Heart right ventricle (tissue), 16 donors: ENCODE measurements around the gene HIVEP3. TPM values are rescaled to one million over a fixed set of nuclear protein-coding genes. Genes with fewer than 3 reads are reported as not detected.

Source experiments
- ATAC-seq, 8 donors: fragments of 200-7000 bp; cut with Tn5 transposase; one replicate each; pipeline ENCODE4 v1.9.1; 2020; ENCODE audit warnings: mild to moderate bottlenecking in 8 of 8, moderate library complexity in 8 of 8, moderate number of reproducible peaks in 1 of 8
- DNase-seq, 2 donors: peaks; one replicate each; pipeline ENCODE4 v3.0.0-alpha.2; 2020
- H3K27ac ChIP-seq, 10 donors: fragments of 200-600 bp; sonication (generic) in 2 of 10; one replicate each; pipeline versions ENCODE4 v1.5.0 to v1.8.0; 2020 to 2022; ENCODE audit warnings: mild to moderate bottlenecking in 3 of 10
- H3K27me3 ChIP-seq, 7 donors: fragments of 200-600 bp; one replicate each; pipeline ENCODE4 v1.8.0; 2021 to 2022; ENCODE audit warnings: mild to moderate bottlenecking in 2 of 7
- H3K36me3 ChIP-seq, 9 donors: fragments of 200-600 bp; sonication (generic) in 1 of 9; one replicate each; pipeline versions ENCODE4 v1.5.0 to v1.8.0; 2020 to 2022; ENCODE audit warnings: mild to moderate bottlenecking in 2 of 9
- H3K4me1 ChIP-seq, 9 donors: fragments of 200-600 bp; sonication (generic) in 1 of 9; one replicate each; pipeline versions ENCODE4 v1.5.0 to v1.8.0; 2020 to 2022; ENCODE audit warnings: mild to moderate bottlenecking in 4 of 9
- H3K4me3 ChIP-seq, 10 donors: fragments of 200-600 bp; sonication (generic) in 2 of 10; one replicate each; pipeline versions ENCODE4 v1.5.0 to v1.8.0; 2020 to 2022; ENCODE audit warnings: mild to moderate bottlenecking in 7 of 10, moderate library complexity in 2 of 10
- H3K9me3 ChIP-seq, 11 donors: fragments of 200-600 bp in 10 of 11; sonication (generic) in 2 of 11; one replicate each; pipeline versions ENCODE4 v1.5.0 to v1.8.0; 2013 to 2022; ENCODE audit warnings: mild to moderate bottlenecking in 2 of 11, control low read depth in 1 of 11, moderate library complexity in 1 of 11
- CTCF ChIP-seq, 9 donors: fragments of 200-600 bp; sonication (generic) in 2 of 9; IDR thresholded peaks; one replicate each; pipeline versions ENCODE4 v1.5.0 to v1.8.0; 2021 to 2022; ENCODE audit warnings: antibody characterized with exemption in 9 of 9, mild to moderate bottlenecking in 5 of 9, moderate library complexity in 1 of 9
- WGBS, 2 donors: extraction: QIAGEN DNeasy Blood & Tissue Kit; methylation state at CpG; one replicate each; pipeline ENCODE4 v1.1.7; 2013; ENCODE audit warnings: inconsistent platforms in 1 of 2; 5-methylcytosine and 5-hydroxymethylcytosine counted together
- intact Hi-C, 10 donors: fragments of 100-400 bp; cut with DNase I; formaldehyde crosslinking; loops; one replicate each; pipeline versions ENCODE4 v1.11.1 to v1.14.2; 2022
- polyA plus RNA-seq, 2 donors: library from polyadenylated mRNA; stranded (reverse); fragments of 200-250 nt; gene quantifications; one replicate each; pipeline ENCODE4 v1.2.3, GENCODE V29; 2013
- total RNA-seq, 10 donors: library from RNA; stranded (reverse); fragmentation: NEBNext Ultra II Directional in 3 of 10; extraction: Animal tissue kit (Norgen Biotek cat#: 25700) in 3 of 10; gene quantifications; one replicate each; pipeline versions ENCODE4 v1.2.1 to v1.2.4, GENCODE V29; 2021 to 2023
- donor health status: Arrhythmogenic right ventricular cardiomyopathy.
- donor health status: ischemic (EF 13 %, LVEDD 7.1; RV severe dilation, severe dysfunction).
- donor health status: healthy with polysubstance abuse.
- donor health status: DM: no; HTN: yes; CAD: no.
- donor health status: DM: no; HTN: no; CAD: no.
- donor health status: ischemic (EF 25% LVEDD 6.9; RV normal size, moderate dysfunction).
- donor health status: ischemic (EF 25% LVEDD 5.7; RV mildly dilated, moderate dysfunction).
- donor health status: healthy.
- donor health status: DM: yes; HTN: yes; CAD: no.
- donor health status: Ischemic cardiomyopathy.
- donor health status: ischemic (EF 35%, LVEDD 5.7; RV mildly dilated, moderate dysfunction).
- donor health status: nonischemic (EF 11% LVEDD 7.7; RV severe dilation, severe dysfunction).
- donor health status: DM: yes; HTN: yes; CAD: no.
- donor health status: PGD.
- donor health status: ischemic (EF 29% LVEDD 5.4; RV normal size, mild dysfunction).
- donor health status: nonischemic (EF 23%, LVEDD 6.1; RV moderate dilation, normal function).

HIVEP3 gene
- total and polyA plus RNA-seq, 12 donors = 2.6 to 7.5 (median 5.2) TPM

- 89 to 95% methylated on average over 7 of the region's 7 CpGs for WGBS, 2 donors
- no peaks in the 10 kb centered on the region for H3K9me3 ChIP-seq
- H3K4me3 ChIP-seq = no peak overlapping the region
- no peak for TF ChIP-seq CTCF (IDR thresholded peaks at IDR 0.05)
- H3K27ac ChIP-seq = no peak overlapping the region
- H3K36me3 ChIP-seq = no peaks in the 10 kb centered on the region
- DNase-seq (no peak), ATAC-seq (no peak)
- H3K4me1 ChIP-seq = peaks cover 5 to 39% (median 16%) of the 10 kb centered on the region in 9 donors
- no peaks in the 10 kb centered on the region for H3K27me3 ChIP-seq
- intact Hi-C loops = no loop called here
Observed at GRCh38 chr1:41852091-41852490, 66.6 kb downstream of the HIVEP3 start.

- ATAC-seq (no peak), DNase-seq (no peak)
- TF ChIP-seq CTCF (IDR thresholded peaks at IDR 0.05) = no peak
- H3K4me1 ChIP-seq = peaks cover 5 to 34% (median 17%) of the 10 kb centered on the region in 9 donors
- H3K9me3 ChIP-seq = no peaks in the 10 kb centered on the region
- no peak overlapping the region for H3K27ac ChIP-seq
- WGBS, 2 donors = 68 to 79% methylated on average over 5 of the region's 5 CpGs
- no peaks in the 10 kb centered on the region for H3K36me3 ChIP-seq
- no peak overlapping the region for H3K4me3 ChIP-seq
- no peaks in the 10 kb centered on the region for H3K27me3 ChIP-seq
- intact Hi-C loops = no loop called here
Observed at GRCh38 chr1:41851589-41851988, 67.1 kb downstream of the HIVEP3 start.

GRCh38 chr1:41850029-41850428 lies 68.7 kb downstream of the HIVEP3 start:
- H3K27me3 ChIP-seq = no peaks in the 10 kb centered on the region
- H3K36me3 ChIP-seq = no peaks in the 10 kb centered on the region
- WGBS, 2 donors = 70 to 74% methylated on average over 2 of the region's 2 CpGs
- H3K4me3 ChIP-seq = no peak overlapping the region
- H3K9me3 ChIP-seq = no peaks in the 10 kb centered on the region
- peaks cover 5 to 24% (median 12%) of the 10 kb centered on the region in 9 donors for H3K4me1 ChIP-seq
- intact Hi-C loops = no loop called here
- H3K27ac ChIP-seq = no peak overlapping the region
- ATAC-seq (no peak), DNase-seq (no peak)
- TF ChIP-seq CTCF (IDR thresholded peaks at IDR 0.05) = no peak

GRCh38 chr1:41849211-41849759 lies 69.4 kb downstream of the HIVEP3 start:
- no peak overlapping the region for H3K4me3 ChIP-seq
- peaks cover 5 to 26% (median 12%) of the 10 kb centered on the region in 9 donors for H3K4me1 ChIP-seq
- DNase-seq (no peak), ATAC-seq (no peak)
- H3K9me3 ChIP-seq = no peaks in the 10 kb centered on the region
- no peak overlapping the region for H3K27ac ChIP-seq
- no peaks in the 10 kb centered on the region for H3K27me3 ChIP-seq
- TF ChIP-seq CTCF (IDR thresholded peaks at IDR 0.05) = no peak
- no peaks in the 10 kb centered on the region for H3K36me3 ChIP-seq
- WGBS, 2 donors = 93 to 99% methylated on average over 4 of the region's 4 CpGs
- intact Hi-C loops = loop anchor here in 2 of 10 donors (5.0 to 10.0 kb wide), 2 partner anchors 68 to 186 kb away; partner anchors contain the start of gene HIVEP3 (in 1 of the 2)
